SH-SY5Y (cell line): Measurements from ENCODE around the gene ZBTB32.

Source experiments
- GATA2 ChIP-seq: IDR thresholded peaks from 2 replicates; pipeline ENCODE4 v1.6.1; 2011; ENCODE audit warnings: mild to moderate bottlenecking, low read depth, low read length
- GATA3 ChIP-seq: IDR thresholded peaks from 2 replicates; pipeline ENCODE4 v1.6.1; 2011; ENCODE audit warnings: low read depth, mild to moderate bottlenecking, low read length, moderate library complexity

- TF ChIP-seq GATA2 = no peak
- no peak for TF ChIP-seq GATA3
These were observed 42.2 kb downstream of the ZBTB32 start for GRCh38 chr19:35746531-35746930.
